Measurements from ENCODE around the gene TREM1.
"Not testable (repeated sequence)": the region's sequence is repeated elsewhere in the genome, so short reads cannot be mapped to it uniquely, and the experiment has no call there.

The TREM1 gene

GRCh38 chr6:41298785-41299502 lies 12.5 kb upstream of the TREM1 start:
- DNase-seq, result no peak
- intact Hi-C loops (cut with DNase I), result no loop called here

GRCh38 chr6:41297248-41297647 lies 10.8 kb upstream of the TREM1 start:
- intact Hi-C loops (cut with DNase I); DNase-seq: not testable (repeated sequence)

GRCh38 chr6:41294214-41294872 lies 7.9 kb upstream of the TREM1 start:
- DNase-seq, result no peak
- intact Hi-C loops (cut with DNase I), result no loop called here

- DNase-seq, result no peak
- intact Hi-C loops (cut with DNase I), result no loop called here
Observed at GRCh38 chr6:41291717-41292116, 5.2 kb upstream of the TREM1 start.

- no peak for DNase-seq
- intact Hi-C loops (cut with DNase I), result no loop called here
Observed at GRCh38 chr6:41289815-41290214, 3.3 kb upstream of the TREM1 start.

- no peak for DNase-seq
- intact Hi-C loops (cut with DNase I), result no loop called here
Observed at GRCh38 chr6:41288754-41289129, 2.3 kb upstream of the TREM1 start.

GRCh38 chr6:41288030-41288753 lies 1.7 kb upstream of the TREM1 start:
- no peak for DNase-seq
- intact Hi-C loops (cut with DNase I), result no loop called here

- DNase-seq, result no peak
- intact Hi-C loops (cut with DNase I), result no loop called here
Observed at GRCh38 chr6:41284726-41285125, 1.8 kb downstream of the TREM1 start.

GRCh38 chr6:41283600-41283999 lies 2.9 kb downstream of the TREM1 start:
- DNase-seq, result no peak
- intact Hi-C loops (cut with DNase I), result no loop called here

- intact Hi-C loops (cut with DNase I), result no loop called here
- DNase-seq, result no peak
Observed at GRCh38 chr6:41280381-41281057, 6.0 kb downstream of the TREM1 start.

GRCh38 chr6:41278699-41279405 lies 7.6 kb downstream of the TREM1 start:
- intact Hi-C loops (cut with DNase I), result no loop called here

GRCh38 chr6:41277605-41278004 lies 8.9 kb downstream of the TREM1 start:
- intact Hi-C loops (cut with DNase I), result no loop called here
- DNase-seq, result no peak

More at GRCh38 chr6:41278699-41279405, 7.6 kb downstream of the TREM1 start:
- no peak for DNase-seq

GRCh38 chr6:41275489-41275888 lies 11.0 kb downstream of the TREM1 start:
- intact Hi-C loops (cut with DNase I), result no loop called here
- no peak for DNase-seq

GRCh38 chr6:41274256-41274655 lies 12.2 kb downstream of the TREM1 start:
- intact Hi-C loops (cut with DNase I), result no loop called here
- DNase-seq, result no peak

- intact Hi-C loops (cut with DNase I), result no loop called here
- no peak for DNase-seq
Observed at GRCh38 chr6:41273714-41274113, 12.8 kb downstream of the TREM1 start.

- DNase-seq, result no peak
- intact Hi-C loops (cut with DNase I), result no loop called here
Observed at GRCh38 chr6:41272591-41273240, 13.8 kb downstream of the TREM1 start.

GRCh38 chr6:41271901-41272395 lies 14.5 kb downstream of the TREM1 start:
- peak in 6 of 10 donors; percentile 12 to 88 (median 28) for DNase-seq
- intact Hi-C loops (cut with DNase I), result no loop called here

- intact Hi-C loops (cut with DNase I), result no loop called here
- DNase-seq, result no peak
Observed at GRCh38 chr6:41269716-41270115, 16.8 kb downstream of the TREM1 start.

- no peak for DNase-seq
- intact Hi-C loops (cut with DNase I), result no loop called here
Observed at GRCh38 chr6:41269166-41269565, 17.3 kb downstream of the TREM1 start.

GRCh38 chr6:41268478-41268877 lies 18.0 kb downstream of the TREM1 start:
- intact Hi-C loops (cut with DNase I), result no loop called here
- no peak for DNase-seq
